Endothelial cell of umbilical vein (primary cell): ENCODE results near the gene ZP4. TPM values are rescaled to one million over a fixed set of nuclear protein-coding genes. Genes with fewer than 3 reads are reported as not detected.

Experiments used
- BruUV-seq: library from RNA; stranded (reverse); fragments of 400-500 nt; replicated peaks from 2 replicates; lab custom pipeline; 2021; lab: Mats Ljungman, UMichigan
- CTCF ChIA-PET: fragments of 300-600, 350-600 bp; sonication (Branson Sonifier 250); formaldehyde crosslinking; loops from one replicate; lab custom pipeline; 2021; ENCODE audit warnings: antibody characterized with exemption, inconsistent platforms; lab: Charles Lee
- POLR2A ChIA-PET: fragments of 300-600, 350-600 bp; sonication (Branson Sonifier 250); formaldehyde crosslinking; loops from one replicate; lab custom pipeline; 2021; ENCODE audit warnings: antibody characterized with exemption, inconsistent platforms; lab: Charles Lee
- DNase-seq: peaks from one replicate; pipeline ENCODE4 v3.0.0-alpha.2; 2011; ENCODE audit warnings: low read depth, low spot score
- FAIRE-seq: peaks from 2 replicates; lab custom pipeline; 2011; peaks lifted over from hg19 to GRCh38; lab: Jason Lieb, UNC
- H2AFZ ChIP-seq: 2 replicates; pipeline ENCODE4 v1.6.0; 2012; ENCODE audit warnings: low read depth, low read length, control low read depth, inconsistent platforms
- H3K27ac ChIP-seq: 2 replicates; pipeline ENCODE4 v1.5.1; 2011; ENCODE audit warnings: low read depth, mild to moderate bottlenecking, control low read depth, low read length, moderate library complexity; ENCODE audit not compliant: insufficient read depth
- H3K27me3 ChIP-seq, 2 experiments: 2 replicates each; pipeline versions ENCODE4 v1.6.0 to v1.6.1; 2011; ENCODE audit warnings: low read length in 2 of 2, mixed read lengths in 1 of 2; ENCODE audit not compliant: control insufficient read depth in 2 of 2, insufficient read depth in 2 of 2
- H3K36me3 ChIP-seq, 2 experiments: 2 replicates in 1 of 2; 3 replicates in 1 of 2; pipeline ENCODE4 v1.5.1; 2011; ENCODE audit warnings: low read length in 2 of 2, mild to moderate bottlenecking in 1 of 2, moderate library complexity in 1 of 2; ENCODE audit not compliant: control insufficient read depth in 2 of 2, insufficient read depth in 2 of 2; ENCODE audit errors: extremely low read depth in 1 of 2
- H3K4me1 ChIP-seq: 3 replicates; pipeline ENCODE4 v1.5.1; 2011; ENCODE audit warnings: mild to moderate bottlenecking, low read length; ENCODE audit not compliant: control insufficient read depth, insufficient read depth; ENCODE audit errors: extremely low read depth
- H3K4me2 ChIP-seq: 2 replicates; pipeline ENCODE4 v1.6.1; 2011; ENCODE audit warnings: low read length, control low read depth, mixed read lengths; ENCODE audit not compliant: insufficient read depth
- H3K4me3 ChIP-seq, 3 experiments: fragments of 200-600 bp in 1 of 3; sonication (generic), shearing (Covaris generic) in 1 of 3; replicated peaks in 1 of 3; 2 replicates each; pipeline ENCODE4 v1.5.1; 2011 to 2016; ENCODE audit warnings: control low read depth in 3 of 3, low read length in 3 of 3, mild to moderate bottlenecking in 2 of 3, inconsistent platforms in 1 of 3, low read depth in 1 of 3, moderate library complexity in 1 of 3; ENCODE audit not compliant: insufficient read depth in 1 of 3
- H3K79me2 ChIP-seq: 2 replicates; pipeline ENCODE4 v1.6.0; 2012; ENCODE audit warnings: low read length, inconsistent platforms; ENCODE audit not compliant: control insufficient read depth, insufficient read depth
- H3K9ac ChIP-seq: replicated peaks from 2 replicates; pipeline ENCODE3; 2011; ENCODE audit warnings: low read length, control low read depth; ENCODE audit not compliant: insufficient read depth; ENCODE audit errors: extremely low read depth
- H3K9me1 ChIP-seq: replicated peaks from 3 replicates; pipeline ENCODE4 v1.6.0; 2011; ENCODE audit warnings: mild to moderate bottlenecking, low read length; ENCODE audit not compliant: control insufficient read depth, insufficient read depth; ENCODE audit errors: extremely low read depth
- H3K9me3 ChIP-seq: replicated peaks from 2 replicates; pipeline ENCODE4 v1.5.1; 2012; ENCODE audit warnings: low read length, inconsistent platforms; ENCODE audit not compliant: control insufficient read depth, insufficient read depth
- H4K20me1 ChIP-seq: replicated peaks from 2 replicates; pipeline ENCODE3; 2011; ENCODE audit warnings: mild to moderate bottlenecking, low read length; ENCODE audit not compliant: control insufficient read depth, insufficient read depth; ENCODE audit errors: extremely low read depth
- CTCF ChIP-seq, 2 donors: IDR thresholded peaks; 1 replicate in 1 of 2; 2 replicates in 1 of 2; pipeline ENCODE4 v1.5.1; 2011; ENCODE audit warnings: low read length in 2 of 2, mild to moderate bottlenecking in 2 of 2, moderate library complexity in 2 of 2, control low read depth in 1 of 2, inconsistent platforms in 1 of 2, low read depth in 1 of 2; ENCODE audit not compliant: insufficient read depth in 1 of 2; ENCODE audit errors: extremely low read depth in 1 of 2
- EZH2 ChIP-seq: IDR thresholded peaks from 2 replicates; pipeline ENCODE4 v1.6.1; 2012; ENCODE audit warnings: borderline replicate concordance, low read depth, mild to moderate bottlenecking, moderate library complexity, low read length, inconsistent platforms; ENCODE audit not compliant: severe bottlenecking
- FOS ChIP-seq: IDR thresholded peaks from 2 replicates; pipeline ENCODE4 v1.6.1; 2011; ENCODE audit warnings: mild to moderate bottlenecking, low read length, moderate library complexity, borderline replicate concordance; ENCODE audit not compliant: insufficient read depth
- GATA2 ChIP-seq: IDR thresholded peaks from 2 replicates; pipeline ENCODE4 v1.7.0; 2011; ENCODE audit warnings: low read depth, mild to moderate bottlenecking, moderate library complexity, mixed read lengths, low read length; ENCODE audit not compliant: insufficient read length, insufficient read depth
- POLR2AphosphoS5 ChIP-seq: IDR thresholded peaks from 2 replicates; pipeline ENCODE4 v1.6.1; 2012; ENCODE audit warnings: low read depth, mild to moderate bottlenecking, control low read depth, low read length, moderate library complexity; ENCODE audit not compliant: insufficient read depth
- dilution Hi-C: fragments of 300-500 bp; cut with MboI; formaldehyde crosslinking; loops from one replicate; pipeline ENCODE4 v1.15.0; 2019; ENCODE audit warnings: low sequenced_read_pairs; ENCODE audit not compliant: extremely low pct_ligation_motif_present
- intact Hi-C: fragments of 100-400 bp; cut with micrococcal nuclease; formaldehyde crosslinking; loops from one replicate; pipeline ENCODE4 v1.10.0; 2022
- polyA plus RNA-seq, 4 experiments: library from polyadenylated mRNA; depleted of rRNA in 3 of 4; stranded (reverse) in 3 of 4; unstranded in 1 of 4; fragments of >200 nt; gene quantifications; 2 replicates each; pipeline versions ENCODE4 v1.2.1 to v1.2.3, GENCODE V29; 2011 to 2012; ENCODE audit warnings: missing spikeins in 1 of 4
- total RNA-seq: library from RNA; stranded (reverse); gene quantifications from 2 replicates; pipeline ENCODE4 v1.2.3, GENCODE V29; 2021
- TF ChIP-seq, protein P1 (sequence below): IDR thresholded peaks from 2 replicates; pipeline ENCODE4 v1.6.1; 2011; ENCODE audit not compliant: insufficient read depth, insufficient read length

Gene ZP4
- total and polyA plus RNA-seq, 2 donors (not counting 3 experiments of a cell fraction or from before 2014, with no cell fraction given) = not detected

GRCh38 chr1:237888143-237888542, 2.6 kb downstream of the ZP4 start:
- DNase-seq = no peak
- H3K4me1 ChIP-seq = no peaks in the 10 kb centered on the region
- peaks cover 10% of the 10 kb centered on the region for H3K9me3 ChIP-seq
- no peaks in the 10 kb centered on the region for H3K9me1 ChIP-seq
- FAIRE-seq = no peak
- no peak overlapping the region for H3K27ac ChIP-seq
- dilution Hi-C loops (no loop called here), intact Hi-C loops (no loop called here)
- ChIA-PET POLR2A (no interaction called here), CTCF (no interaction called here)
- H2AFZ ChIP-seq = no peak overlapping the region
- H3K9ac ChIP-seq = no peak overlapping the region
- H3K36me3 ChIP-seq = no peaks in the 10 kb centered on the region
- H3K4me2 ChIP-seq = no peak overlapping the region
- no TSS peak for BruUV-seq
- TF ChIP-seq FOS (no peak), CTCF (IDR thresholded peaks at IDR 0.05; ENCODE audit: extremely low read depth in 1 of 2, insufficient read depth in 1 of 2, low read depth in 1 of 2, low read length in 2 of 2) (no peak), POLR2AphosphoS5 (no peak), GATA2 (no peak), EZH2 (no peak)
- TF ChIP-seq, protein P1, sequence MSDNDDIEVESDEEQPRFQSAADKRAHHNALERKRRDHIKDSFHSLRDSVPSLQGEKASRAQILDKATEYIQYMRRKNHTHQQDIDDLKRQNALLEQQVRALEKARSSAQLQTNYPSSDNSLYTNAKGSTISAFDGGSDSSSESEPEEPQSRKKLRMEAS = no peak
- H3K79me2 ChIP-seq = no peaks in the 10 kb centered on the region
- no peaks in the 10 kb centered on the region for H4K20me1 ChIP-seq
- no peak overlapping the region for H3K4me3 ChIP-seq
- H3K27me3 ChIP-seq = no peaks in the 10 kb centered on the region
